Muscle of arm (tissue), 12 donors: Measurements from ENCODE around the gene JMJD8. TPM values are rescaled to one million over a fixed set of nuclear protein-coding genes. Genes with fewer than 3 reads are reported as not detected.

Experiments used
- polyA plus RNA-seq, 12 donors: library from polyadenylated mRNA; unstranded; fragments of 120-200 nt; gene quantifications; one replicate each; pipeline ENCODE4 v1.2.1, GENCODE V29; 2013; ENCODE audit not compliant: insufficient read length in 12 of 12

The JMJD8 gene
- polyA plus RNA-seq, 12 donors: 20.3 to 59.8 (median 28.4) TPM; not detected in 1

Other genes starting within 250 kb of the JMJD8 start
- 10 to 100 TPM in 11 of 12 donors, not detected in 1; 17.3 to 42.3 (median 23.1) TPM for gene CAPN15, start 156.6 kb downstream of the JMJD8 start, polyA plus RNA-seq
- gene PRR35, start 123.9 kb downstream of the JMJD8 start, polyA plus RNA-seq: under 1 TPM in 6 of 12 donors, not detected in 6; 0.08 to 0.24 (median 0.13) TPM
- 1 to 10 TPM in 3 of 12 donors, under 1 TPM in 7, not detected in 2; 0.62 to 1.3 (median 0.89) TPM for gene NHLRC4, start 117.3 kb downstream of the JMJD8 start, polyA plus RNA-seq
- 10 to 100 TPM in 11 of 12 donors, not detected in 1; 12.9 to 36.0 (median 17.9) TPM for gene PIGQ, start 114.4 kb downstream of the JMJD8 start, polyA plus RNA-seq
- 10 to 100 TPM in 7 of 12 donors, 1 to 10 TPM in 4, not detected in 1; 8.8 to 25.9 (median 10.6) TPM for gene RAB40C, start 94.3 kb downstream of the JMJD8 start, polyA plus RNA-seq
- 1 to 10 TPM in 1 of 12 donors, under 1 TPM in 9, not detected in 2; 0.14 to 2.1 (median 0.39) TPM for gene WFIKKN1, start 53.3 kb downstream of the JMJD8 start, polyA plus RNA-seq
- 10 to 100 TPM in 11 of 12 donors, not detected in 1; 28.9 to 48.1 (median 35.5) TPM for gene METTL26, start 48.0 kb downstream of the JMJD8 start, polyA plus RNA-seq
- 10 to 100 TPM in 4 of 12 donors, 1 to 10 TPM in 7, not detected in 1; 6.6 to 35.0 (median 9.4) TPM for gene MCRIP2, start 42.5 kb downstream of the JMJD8 start, polyA plus RNA-seq
- 10 to 100 TPM in 11 of 12 donors, not detected in 1; 11.6 to 41.2 (median 15.9) TPM for gene WDR90, start 35.0 kb downstream of the JMJD8 start, polyA plus RNA-seq
- gene RHOT2, start 16.2 kb downstream of the JMJD8 start, polyA plus RNA-seq: 10 to 100 TPM in 11 of 12 donors, not detected in 1; 38.6 to 95.9 (median 45.4) TPM
- 1 to 10 TPM in 8 of 12 donors, under 1 TPM in 2, not detected in 2; 0.69 to 2.6 (median 1.2) TPM for gene RHBDL1, start 8.7 kb downstream of the JMJD8 start, polyA plus RNA-seq
- 100 to 1,000 TPM in 2 of 12 donors, 10 to 100 TPM in 9, not detected in 1; 61.0 to 138 (median 85.7) TPM for gene STUB1, start 3.9 kb downstream of the JMJD8 start, polyA plus RNA-seq
- 1 to 10 TPM in 11 of 12 donors, not detected in 1; 5.0 to 9.0 (median 6.0) TPM for gene WDR24, start 6.1 kb upstream of the JMJD8 start, polyA plus RNA-seq
- gene FBXL16, start 21.5 kb upstream of the JMJD8 start, polyA plus RNA-seq: 1 to 10 TPM in 3 of 12 donors, under 1 TPM in 7, not detected in 2; 0.24 to 1.2 (median 0.52) TPM
- gene METRN, start 30.8 kb upstream of the JMJD8 start, polyA plus RNA-seq: 10 to 100 TPM in 11 of 12 donors, not detected in 1; 15.2 to 43.8 (median 19.1) TPM
- 10 to 100 TPM in 5 of 12 donors, 1 to 10 TPM in 6, not detected in 1; 4.9 to 25.5 (median 9.9) TPM for gene ANTKMT, start 36.8 kb upstream of the JMJD8 start, polyA plus RNA-seq
- gene CCDC78, start 42.1 kb upstream of the JMJD8 start, polyA plus RNA-seq: 1 to 10 TPM in 3 of 12 donors, under 1 TPM in 7, not detected in 2; 0.58 to 1.5 (median 0.86) TPM
- gene HAGHL, start 42.8 kb upstream of the JMJD8 start, polyA plus RNA-seq: 1 to 10 TPM in 9 of 12 donors, under 1 TPM in 1, not detected in 2; 0.99 to 2.9 (median 2.1) TPM
- gene CIAO3, start 56.7 kb upstream of the JMJD8 start, polyA plus RNA-seq: 10 to 100 TPM in 10 of 12 donors, 1 to 10 TPM in 1, not detected in 1; 7.5 to 16.7 (median 15.7) TPM
- gene MSLN, start 76.4 kb upstream of the JMJD8 start, polyA plus RNA-seq: 10 to 100 TPM in 2 of 12 donors, 1 to 10 TPM in 3, under 1 TPM in 5, not detected in 2; 0.22 to 15.6 (median 0.91) TPM
- gene RPUSD1, start 104.0 kb upstream of the JMJD8 start, polyA plus RNA-seq: 10 to 100 TPM in 2 of 12 donors, 1 to 10 TPM in 9, not detected in 1; 6.6 to 12.7 (median 8.6) TPM
- gene CHTF18, start 104.3 kb upstream of the JMJD8 start, polyA plus RNA-seq: 10 to 100 TPM in 10 of 12 donors, 1 to 10 TPM in 1, not detected in 1; 9.4 to 56.5 (median 13.5) TPM
- under 1 TPM in 1 of 12 donors, not detected in 11; 0.34 TPM for gene GNG13, start 116.4 kb upstream of the JMJD8 start, polyA plus RNA-seq